HG03108 (cell line): ENCODE results near the gene ARHGAP22.

Source experiments
- ATAC-seq: cut with Tn5 transposase; IDR thresholded peaks from one replicate; pipeline ENCODE4 v1.9.1; 2021; ENCODE audit warnings: moderate library complexity; ENCODE audit not compliant: unreplicated experiment

ARHGAP22 gene

DNA sequence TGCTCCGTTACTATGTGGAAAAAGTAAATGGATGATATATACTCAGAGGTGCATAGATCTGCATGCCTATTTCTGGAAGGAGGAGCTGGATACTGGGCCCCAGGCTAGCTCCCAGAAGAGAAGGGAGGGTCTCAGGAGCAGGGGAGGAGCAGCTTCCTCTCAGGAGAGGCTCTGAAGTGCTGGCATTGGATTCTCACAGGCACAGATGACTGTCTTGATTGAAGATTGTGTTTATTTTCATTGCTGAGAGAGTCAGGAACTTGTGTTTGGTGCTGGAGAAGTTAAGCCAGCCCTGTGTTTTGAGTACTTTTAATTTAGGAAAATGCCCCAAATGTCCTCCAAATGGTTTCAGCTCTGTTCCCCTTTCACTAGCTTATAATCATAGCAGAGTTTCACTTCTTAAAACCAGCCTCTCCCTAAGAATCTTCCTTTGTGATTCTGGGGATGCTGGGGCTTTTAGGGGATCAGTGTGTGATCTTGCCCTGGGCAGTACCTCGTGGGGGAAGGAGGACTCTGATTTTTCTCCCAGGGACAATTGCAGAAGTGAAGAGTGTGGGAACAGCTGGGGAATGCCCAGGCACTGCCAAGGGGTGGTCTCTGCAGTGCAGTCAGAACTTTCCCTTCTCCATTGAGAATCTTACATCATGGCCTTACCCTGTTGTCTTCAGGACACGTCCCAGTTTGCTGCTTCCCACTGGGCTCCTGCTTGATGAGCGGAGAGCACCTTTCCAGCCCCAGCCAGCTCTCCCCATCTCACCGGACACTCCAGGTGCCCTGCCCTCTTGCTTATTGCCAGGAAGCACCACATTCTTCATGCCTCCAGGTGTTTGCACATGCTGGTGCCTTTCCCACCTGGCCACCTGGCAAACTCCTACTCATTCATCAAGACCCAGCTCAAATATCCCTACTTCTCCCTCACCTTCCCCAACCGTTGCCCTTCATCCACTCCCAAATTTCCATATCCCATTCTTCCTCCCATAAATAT, 102.8 kb downstream of the ARHGAP22 start:
- no peak for ATAC-seq

DNA sequence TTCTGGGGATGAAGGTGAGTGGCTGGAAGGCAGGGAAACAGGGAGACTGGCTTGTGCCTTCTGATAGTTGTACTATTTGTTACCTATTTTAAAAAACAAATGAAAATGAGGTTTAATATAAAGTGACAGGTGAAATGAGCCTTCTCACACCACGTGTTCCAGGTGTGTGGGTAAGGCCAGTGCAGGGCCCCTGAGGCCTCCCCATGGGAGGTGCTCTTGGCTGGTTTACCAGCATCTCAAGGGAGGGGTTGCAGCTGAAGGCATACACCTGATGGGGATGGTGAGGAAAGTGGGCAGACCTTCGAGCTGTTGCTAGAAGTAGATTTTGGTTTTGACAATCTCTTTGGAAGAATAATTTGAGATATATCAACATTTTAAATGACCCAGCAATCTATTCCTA, 103.6 kb downstream of the ARHGAP22 start:
- no peak for ATAC-seq

GRCh38 chr10:48500771-48501170, 104.1 kb downstream of the ARHGAP22 start:
- ATAC-seq = no peak

DNA sequence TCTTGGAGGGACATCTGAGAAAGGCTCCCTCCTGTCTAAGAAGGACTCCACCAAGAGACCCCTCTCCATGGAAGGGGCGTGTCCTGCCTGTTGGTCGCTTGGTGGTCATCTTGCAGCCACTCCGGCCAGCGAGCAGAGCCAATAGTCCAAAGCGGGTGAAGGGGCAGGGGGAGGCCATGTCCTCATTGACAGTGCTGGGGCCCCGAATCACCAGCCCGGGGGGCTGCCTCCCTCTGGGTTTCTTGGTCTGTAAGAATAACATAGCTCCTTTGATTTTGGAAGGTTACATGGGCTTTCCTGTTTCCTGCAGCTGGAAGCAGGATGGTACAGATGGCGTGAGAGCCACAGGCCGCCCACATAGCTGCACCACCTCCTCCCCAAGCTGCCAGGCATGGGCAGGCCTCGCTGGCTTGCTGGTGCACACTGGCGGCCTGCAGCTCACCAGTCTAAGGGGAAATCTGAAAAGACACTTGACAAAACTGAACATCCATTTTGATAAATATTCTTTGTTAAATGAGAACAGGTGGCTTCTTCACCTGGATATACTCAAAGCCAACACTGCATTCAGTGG, 105.8 kb downstream of the ARHGAP22 start:
- ATAC-seq = no peak

DNA sequence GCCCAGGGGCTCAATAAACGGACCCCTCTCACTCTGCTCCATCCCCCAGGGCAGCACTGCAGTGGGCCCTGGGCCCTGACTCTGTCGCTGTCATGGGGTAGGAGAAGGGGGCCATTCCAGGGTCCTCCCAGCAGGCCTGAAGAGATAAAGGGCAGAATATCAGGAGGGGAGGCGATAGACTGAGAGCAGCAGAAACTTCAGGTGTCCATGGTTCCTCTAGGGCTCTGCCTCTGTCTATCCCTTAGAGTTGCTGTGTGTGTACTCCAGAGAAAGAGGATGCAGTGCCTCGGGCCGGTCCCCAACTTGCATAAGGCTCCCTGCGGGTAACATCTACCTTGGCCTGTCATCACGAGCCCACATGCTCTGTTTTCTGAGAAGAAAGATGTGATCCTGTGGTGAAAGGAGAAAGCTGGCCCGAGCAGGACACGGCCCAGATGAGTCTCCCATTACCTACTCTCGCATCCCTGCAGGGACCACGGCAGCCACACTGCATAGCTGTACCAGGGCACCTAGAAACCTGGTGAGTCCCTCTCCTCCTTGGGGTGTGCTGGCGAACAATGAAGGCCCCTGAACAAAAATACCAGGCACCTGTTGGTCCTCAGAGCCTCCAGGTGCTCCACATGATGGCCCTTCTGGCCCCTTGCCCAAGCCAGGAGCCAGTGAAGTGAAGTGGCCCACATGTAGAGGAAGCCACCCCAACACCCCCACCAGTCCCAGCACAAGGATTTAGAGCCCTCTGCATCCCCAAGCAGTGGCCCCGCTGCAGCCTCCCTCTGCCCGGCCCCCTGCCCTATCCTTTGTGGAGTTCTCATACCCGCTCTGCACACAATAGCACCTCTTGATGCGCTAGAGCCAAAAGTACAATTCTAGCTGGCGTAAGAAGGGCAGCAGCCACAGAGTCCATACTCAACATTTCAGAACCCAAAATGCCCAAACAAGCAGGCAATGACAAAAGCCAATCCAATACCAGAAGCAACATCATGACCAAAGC, 106.8 kb downstream of the ARHGAP22 start:
- ATAC-seq = no peak

GRCh38 chr10:48496831-48497779, 107.8 kb downstream of the ARHGAP22 start:
- no peak for ATAC-seq

DNA sequence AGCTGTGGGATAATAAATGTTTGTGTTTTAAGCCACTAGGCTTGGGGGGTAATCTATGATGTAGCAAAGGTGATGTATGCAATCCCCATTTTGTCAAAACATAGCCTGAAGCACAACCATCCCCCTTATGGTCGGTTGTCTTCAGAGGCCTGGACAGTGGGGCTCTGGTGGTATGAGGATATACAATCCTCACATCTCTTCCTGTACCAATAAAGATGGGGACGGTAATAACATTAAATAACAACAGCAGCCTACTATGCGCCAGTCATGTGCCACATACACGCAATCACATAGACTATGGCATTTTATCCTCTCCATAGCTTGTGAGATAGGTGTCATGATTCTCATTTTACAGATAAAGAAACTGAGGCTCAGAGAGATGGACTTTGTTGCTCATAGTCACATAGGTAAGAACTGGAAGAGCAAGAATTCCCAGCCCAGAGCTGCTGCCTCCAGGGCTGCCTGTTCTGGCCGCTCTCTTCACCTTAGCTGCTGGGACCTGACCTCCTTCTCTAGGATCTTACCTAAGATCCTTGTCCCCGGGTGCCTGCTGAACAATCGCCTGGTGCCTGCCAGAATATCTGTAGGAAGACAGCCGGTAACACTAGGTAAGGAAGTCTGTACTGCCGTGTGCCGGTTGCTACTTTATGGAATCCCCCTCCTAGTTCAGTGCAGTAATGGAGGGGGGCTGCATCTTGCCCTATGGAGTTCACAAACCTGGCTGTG, 108.6 kb downstream of the ARHGAP22 start:
- no peak for ATAC-seq

DNA sequence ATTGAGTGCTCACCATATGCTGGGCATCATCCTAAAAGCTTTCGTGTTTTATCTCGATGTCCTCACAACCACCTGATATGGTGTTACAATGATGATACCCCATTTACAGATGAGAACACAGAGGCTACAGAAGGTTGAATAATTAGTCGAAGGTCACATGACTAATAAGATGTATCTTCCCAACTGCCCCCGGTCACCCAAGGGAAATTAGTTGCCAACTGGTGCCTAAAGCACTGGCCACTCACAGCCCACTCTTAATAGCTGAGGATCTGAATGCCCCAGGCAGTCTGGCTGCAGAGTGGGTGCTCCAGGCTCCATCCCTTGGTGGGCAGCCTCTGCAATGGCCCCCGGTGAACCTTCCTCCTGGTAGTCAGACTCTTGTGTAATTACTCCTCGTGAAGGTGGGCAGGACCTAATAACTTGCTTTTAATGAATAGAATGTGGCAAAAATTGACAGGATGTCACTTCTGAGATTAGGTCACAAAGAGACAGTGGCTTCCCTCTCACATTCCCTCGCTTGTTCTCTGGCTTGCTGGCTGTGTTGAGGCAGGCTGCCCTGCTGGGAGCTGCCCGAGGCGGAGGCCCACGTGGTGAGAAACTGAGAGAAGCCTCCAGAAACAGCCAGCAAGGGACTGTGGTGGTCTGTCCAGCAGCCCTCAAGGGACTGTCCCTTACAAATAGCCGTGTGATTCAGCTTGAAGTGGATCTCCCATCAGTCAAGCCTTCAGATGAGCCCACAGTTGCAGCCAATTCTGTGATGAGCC, 109.4 kb downstream of the ARHGAP22 start:
- no peak for ATAC-seq

GRCh38 chr10:48494611-48495010, 110.3 kb downstream of the ARHGAP22 start:
- no peak for ATAC-seq

GRCh38 chr10:48494073-48494472, 110.8 kb downstream of the ARHGAP22 start:
- ATAC-seq = no peak

- ATAC-seq = no peak
Observed at GRCh38 chr10:48493083-48493871, 111.6 kb downstream of the ARHGAP22 start.

DNA sequence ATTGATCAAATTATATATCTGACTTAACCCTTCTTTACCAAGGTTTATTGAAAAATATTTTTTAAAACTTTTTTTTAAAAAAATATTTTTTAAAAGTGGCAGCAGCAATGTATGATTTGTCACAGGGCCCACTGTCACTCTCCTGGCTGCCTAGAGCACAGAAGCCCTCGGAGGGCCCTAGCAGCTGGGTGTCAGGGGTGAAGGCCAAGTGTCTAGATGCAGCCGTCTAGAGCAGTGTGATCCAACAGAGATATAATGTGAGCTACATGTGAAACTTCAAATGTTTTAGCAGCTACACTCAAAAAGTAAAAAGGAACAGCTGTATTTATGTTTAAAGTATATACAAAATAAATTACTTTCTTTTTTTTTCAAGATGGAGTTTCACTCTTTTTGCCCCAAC, 112.7 kb downstream of the ARHGAP22 start:
- ATAC-seq = no peak

DNA sequence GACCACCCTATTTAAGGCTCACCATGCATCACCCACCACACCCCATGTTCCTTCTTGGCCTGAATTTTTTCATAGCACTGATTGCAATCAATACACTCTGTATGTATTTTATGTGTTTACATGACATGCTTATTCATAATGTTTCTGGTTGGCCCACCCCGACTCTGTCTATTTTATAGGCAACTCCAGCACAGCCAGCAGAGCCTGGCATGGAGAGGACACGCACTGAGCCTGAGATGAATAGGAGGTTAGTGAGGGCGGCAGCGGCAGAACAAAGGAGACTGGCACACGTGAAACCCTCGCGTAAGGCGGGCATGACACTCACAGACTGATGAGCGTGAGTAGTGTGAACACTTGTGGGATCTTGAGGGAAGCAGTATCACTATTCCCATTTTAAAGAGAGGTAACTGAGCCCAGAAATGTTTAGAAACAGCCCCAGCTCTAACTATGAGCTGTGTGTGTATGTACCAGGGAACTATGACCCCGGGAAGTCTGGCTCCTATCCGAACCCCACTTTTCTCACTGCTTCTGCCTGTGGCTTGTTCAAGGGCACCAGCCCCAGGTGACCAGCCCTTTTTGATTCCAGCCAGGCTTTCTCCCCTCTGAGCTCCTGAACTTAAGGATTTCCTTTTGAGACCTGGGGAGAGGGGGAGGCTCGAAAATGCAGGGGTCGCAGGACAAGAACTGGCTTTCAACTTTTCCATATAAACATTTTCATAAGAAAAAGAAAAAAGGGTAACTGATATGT, 113.3 kb downstream of the ARHGAP22 start:
- no peak for ATAC-seq

DNA sequence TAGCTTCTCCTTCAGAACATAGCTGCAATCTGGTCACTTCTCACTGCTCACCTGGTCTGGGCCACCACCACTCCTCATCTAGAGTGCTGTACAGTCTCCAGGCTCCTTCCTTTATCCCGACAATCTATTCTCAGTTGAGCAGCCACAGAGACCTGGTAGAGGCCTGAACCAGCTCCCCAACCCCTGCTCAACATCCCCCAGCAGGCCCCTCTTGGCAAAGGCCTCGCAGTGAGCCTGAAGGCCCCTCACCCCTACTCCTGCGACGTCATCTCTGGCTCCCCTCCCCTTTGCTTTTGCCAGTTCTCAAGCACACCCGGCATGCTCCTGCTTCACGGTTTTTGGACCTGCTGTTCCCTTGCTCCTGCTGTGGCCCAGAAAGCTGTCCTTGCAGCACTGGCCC, 113.9 kb downstream of the ARHGAP22 start:
- ATAC-seq = no peak

- ATAC-seq = no peak
Observed at GRCh38 chr10:48490571-48490940, 114.3 kb downstream of the ARHGAP22 start.

- no peak for ATAC-seq
Observed at GRCh38 chr10:48489099-48489498, 115.8 kb downstream of the ARHGAP22 start.

DNA sequence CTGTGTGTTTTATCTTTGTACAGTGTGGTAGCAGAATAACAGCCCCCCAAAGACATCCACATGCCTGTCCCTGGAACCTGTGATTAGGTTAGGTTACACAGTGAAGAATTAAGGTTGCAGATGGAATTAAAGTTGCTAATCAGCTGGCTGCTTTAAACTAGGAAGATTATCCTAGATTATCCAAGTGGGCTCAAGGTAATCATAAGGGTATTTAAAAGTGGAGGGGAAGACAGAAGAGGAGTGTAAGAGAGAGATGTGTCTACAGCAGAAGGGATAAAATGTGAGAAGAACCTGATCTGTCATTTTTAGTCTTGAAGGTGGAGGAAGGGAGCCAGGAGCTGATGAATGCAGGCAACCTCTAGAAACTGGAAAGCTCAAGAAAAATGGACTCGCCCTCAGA, 117.6 kb downstream of the ARHGAP22 start:
- no peak for ATAC-seq
